ENCODE measurements around the gene NUDT22. TPM values are rescaled to one million over a fixed set of nuclear protein-coding genes. Genes with fewer than 3 reads are reported as not detected.
A peak's percentile ranks its signal among the peaks of the same experiment; 100 is the strongest.

Gene NUDT22
- total RNA-seq, 1 experiment from 2014 or later = 73.3 TPM

DNA sequence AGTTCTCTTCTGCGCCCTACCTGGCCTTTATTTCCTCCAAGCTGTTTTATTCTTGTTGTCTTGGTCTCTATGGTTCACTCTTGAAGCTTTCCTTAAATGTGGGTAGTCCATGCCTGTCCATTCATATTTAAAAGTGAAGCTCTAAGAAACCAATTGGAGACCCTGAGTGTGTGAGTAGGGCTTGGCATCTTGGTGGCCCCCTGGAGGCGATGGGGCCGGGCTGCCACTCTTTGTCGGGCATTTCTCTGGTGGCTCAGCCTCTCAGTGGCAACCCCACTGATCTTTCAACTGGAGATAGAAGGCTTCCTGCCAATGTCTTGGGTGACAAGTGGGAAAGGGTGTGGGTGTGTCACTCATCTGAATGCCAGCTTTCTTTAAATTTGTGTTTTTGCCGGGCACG lies 9.2 kb upstream of the NUDT22 start:
- H3K27me3 ChIP-seq (ENCODE audit: control insufficient read depth, insufficient read depth, low read length) = no peaks in the 10 kb centered on the region
- H3K36me3 ChIP-seq (replicated peaks; ENCODE audit: control insufficient read depth, insufficient read depth, low read length) = no peaks in the 10 kb centered on the region
- no peak overlapping the region for H3K4me3 ChIP-seq (ENCODE audit: insufficient read depth, low read depth, low read length)
- DNase-seq = peak; percentile 67

DNA sequence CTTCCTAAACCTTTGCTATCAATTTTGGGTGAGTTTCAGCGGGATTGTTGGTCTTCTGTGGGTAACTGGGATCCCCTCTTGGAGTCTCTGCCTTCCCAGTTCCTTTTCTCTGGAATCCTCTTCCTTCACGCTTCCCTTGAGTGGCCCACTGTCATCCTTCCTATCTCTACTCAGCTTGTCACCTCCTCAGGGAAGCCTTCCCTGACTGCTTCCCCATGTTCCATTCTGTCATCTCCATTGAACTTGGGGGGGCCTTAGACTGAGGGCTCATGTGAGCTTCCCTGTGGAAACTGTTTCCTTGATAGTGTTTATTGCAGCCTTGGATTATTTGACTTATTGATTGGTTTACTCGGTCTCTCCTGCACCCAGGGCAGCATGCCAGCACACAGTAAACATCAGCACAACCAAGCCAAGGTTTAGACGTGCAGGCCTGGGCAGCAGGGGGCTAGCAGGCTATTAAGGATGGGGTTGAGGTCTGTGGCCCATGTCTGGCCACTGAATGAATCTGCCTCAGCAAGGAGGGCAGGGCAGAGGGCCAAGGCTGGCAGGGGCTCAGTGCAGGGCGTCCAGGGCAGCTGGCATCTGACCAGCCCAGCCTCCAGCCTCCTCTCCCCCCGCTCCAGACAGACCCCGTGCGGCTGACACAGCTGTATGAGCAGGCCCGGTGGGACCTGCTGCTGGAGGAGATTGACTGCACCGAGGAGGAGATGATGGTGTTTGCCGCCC lies 7.3 kb upstream of the NUDT22 start:
- no peaks in the 10 kb centered on the region; the same call in 1 of the 2 replicates for H3K36me3 ChIP-seq (replicated peaks; ENCODE audit: control insufficient read depth, insufficient read depth, low read length)
- no peaks in the 10 kb centered on the region for H3K27me3 ChIP-seq (ENCODE audit: control insufficient read depth, insufficient read depth, low read length)
- DNase-seq = no peak
- no peak overlapping the region for H3K4me3 ChIP-seq (ENCODE audit: insufficient read depth, low read depth, low read length)

- H3K36me3 ChIP-seq (replicated peaks; ENCODE audit: control insufficient read depth, insufficient read depth, low read length) = no peaks in the 10 kb centered on the region; the same call in none of the 2 replicates
- no peak overlapping the region for H3K4me3 ChIP-seq (ENCODE audit: insufficient read depth, low read depth, low read length)
- no peak for DNase-seq
- H3K27me3 ChIP-seq (ENCODE audit: control insufficient read depth, insufficient read depth, low read length) = no peaks in the 10 kb centered on the region
Observed at GRCh38 chr11:64219354-64219684, 6.8 kb upstream of the NUDT22 start.

- Histone ChIP-seq H3K4me3 (ENCODE audit: insufficient read depth, low read depth, low read length) (no peak overlapping the region), H3K27me3 (ENCODE audit: control insufficient read depth, insufficient read depth, low read length) (no peaks in the 10 kb centered on the region), H3K36me3 (replicated peaks; ENCODE audit: control insufficient read depth, insufficient read depth, low read length) (no peaks in the 10 kb centered on the region; the same call in none of the 2 replicates)
- no peak for DNase-seq
Observed at GRCh38 chr11:64219755-64220154, 6.3 kb upstream of the NUDT22 start.

DNA sequence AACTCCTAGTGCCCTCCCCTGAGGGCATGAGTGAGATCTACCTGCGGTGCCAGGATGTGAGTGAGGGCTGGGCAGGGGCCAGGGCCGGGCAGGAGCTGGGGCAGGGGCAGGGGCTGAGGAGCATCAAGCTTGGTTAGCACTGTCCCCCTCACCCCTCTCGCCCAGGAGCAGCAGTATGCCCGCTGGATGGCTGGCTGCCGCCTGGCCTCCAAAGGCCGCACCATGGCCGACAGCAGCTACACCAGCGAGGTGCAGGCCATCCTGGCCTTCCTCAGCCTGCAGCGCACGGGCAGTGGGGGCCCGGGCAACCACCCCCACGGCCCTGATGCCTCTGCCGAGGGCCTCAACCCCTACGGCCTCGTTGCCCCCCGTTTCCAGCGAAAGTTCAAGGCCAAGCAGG lies 5.8 kb upstream of the NUDT22 start:
- no peaks in the 10 kb centered on the region; the same call in none of the 2 replicates for H3K36me3 ChIP-seq (replicated peaks; ENCODE audit: control insufficient read depth, insufficient read depth, low read length)
- H3K4me3 ChIP-seq (ENCODE audit: insufficient read depth, low read depth, low read length) = no peak overlapping the region
- H3K27me3 ChIP-seq (ENCODE audit: control insufficient read depth, insufficient read depth, low read length) = no peaks in the 10 kb centered on the region
- DNase-seq = no peak

- H3K27me3 ChIP-seq (ENCODE audit: control insufficient read depth, insufficient read depth, low read length) = no peaks in the 10 kb centered on the region
- H3K4me3 ChIP-seq (ENCODE audit: insufficient read depth, low read depth, low read length) = no peak overlapping the region
- no peaks in the 10 kb centered on the region; the same call in none of the 2 replicates for H3K36me3 ChIP-seq (replicated peaks; ENCODE audit: control insufficient read depth, insufficient read depth, low read length)
- no peak for DNase-seq
Observed at GRCh38 chr11:64220798-64221197, 5.3 kb upstream of the NUDT22 start.

GRCh38 chr11:64222651-64223000 lies 3.4 kb upstream of the NUDT22 start:
- no peak for DNase-seq
- Histone ChIP-seq H3K36me3 (replicated peaks; ENCODE audit: control insufficient read depth, insufficient read depth, low read length) (no peaks in the 10 kb centered on the region; the same call in none of the 2 replicates), H3K4me3 (ENCODE audit: insufficient read depth, low read depth, low read length) (no peak overlapping the region), H3K27me3 (ENCODE audit: control insufficient read depth, insufficient read depth, low read length) (no peaks in the 10 kb centered on the region)

DNA sequence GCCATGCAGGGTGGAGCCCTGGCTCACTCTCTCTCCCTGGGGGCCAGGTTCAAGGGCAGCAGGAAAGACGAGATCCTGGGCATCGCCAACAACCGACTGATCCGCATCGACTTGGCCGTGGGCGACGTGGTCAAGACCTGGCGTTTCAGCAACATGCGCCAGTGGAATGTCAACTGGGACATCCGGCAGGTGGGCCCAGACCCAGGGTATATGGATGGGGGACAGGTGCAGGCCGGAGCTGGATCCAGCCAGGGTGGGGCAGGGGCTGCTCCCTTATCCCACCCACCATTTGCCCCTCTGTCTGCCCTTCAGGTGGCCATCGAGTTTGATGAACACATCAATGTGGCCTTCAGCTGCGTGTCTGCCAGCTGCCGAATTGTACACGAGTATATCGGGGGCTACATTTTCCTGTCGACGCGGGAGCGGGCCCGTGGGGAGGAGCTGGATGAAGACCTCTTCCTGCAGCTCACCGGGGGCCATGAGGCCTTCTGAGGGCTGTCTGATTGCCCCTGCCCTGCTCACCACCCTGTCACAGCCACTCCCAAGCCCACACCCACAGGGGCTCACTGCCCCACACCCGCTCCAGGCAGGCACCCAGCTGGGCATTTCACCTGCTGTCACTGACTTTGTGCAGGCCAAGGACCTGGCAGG lies 2.9 kb upstream of the NUDT22 start:
- DNase-seq = no peak
- Histone ChIP-seq H3K36me3 (replicated peaks; ENCODE audit: control insufficient read depth, insufficient read depth, low read length) (no peaks in the 10 kb centered on the region; the same call in none of the 2 replicates), H3K4me3 (ENCODE audit: insufficient read depth, low read depth, low read length) (no peak overlapping the region), H3K27me3 (ENCODE audit: control insufficient read depth, insufficient read depth, low read length) (no peaks in the 10 kb centered on the region)

GRCh38 chr11:64224151-64224890 lies 1.8 kb upstream of the NUDT22 start:
- no peaks in the 10 kb centered on the region for H3K27me3 ChIP-seq (ENCODE audit: control insufficient read depth, insufficient read depth, low read length)
- H3K4me3 ChIP-seq (ENCODE audit: insufficient read depth, low read depth, low read length) = no peak overlapping the region
- peak; percentile 49 for DNase-seq
- H3K36me3 ChIP-seq (replicated peaks; ENCODE audit: control insufficient read depth, insufficient read depth, low read length) = no peaks in the 10 kb centered on the region; the same call in none of the 2 replicates

DNA sequence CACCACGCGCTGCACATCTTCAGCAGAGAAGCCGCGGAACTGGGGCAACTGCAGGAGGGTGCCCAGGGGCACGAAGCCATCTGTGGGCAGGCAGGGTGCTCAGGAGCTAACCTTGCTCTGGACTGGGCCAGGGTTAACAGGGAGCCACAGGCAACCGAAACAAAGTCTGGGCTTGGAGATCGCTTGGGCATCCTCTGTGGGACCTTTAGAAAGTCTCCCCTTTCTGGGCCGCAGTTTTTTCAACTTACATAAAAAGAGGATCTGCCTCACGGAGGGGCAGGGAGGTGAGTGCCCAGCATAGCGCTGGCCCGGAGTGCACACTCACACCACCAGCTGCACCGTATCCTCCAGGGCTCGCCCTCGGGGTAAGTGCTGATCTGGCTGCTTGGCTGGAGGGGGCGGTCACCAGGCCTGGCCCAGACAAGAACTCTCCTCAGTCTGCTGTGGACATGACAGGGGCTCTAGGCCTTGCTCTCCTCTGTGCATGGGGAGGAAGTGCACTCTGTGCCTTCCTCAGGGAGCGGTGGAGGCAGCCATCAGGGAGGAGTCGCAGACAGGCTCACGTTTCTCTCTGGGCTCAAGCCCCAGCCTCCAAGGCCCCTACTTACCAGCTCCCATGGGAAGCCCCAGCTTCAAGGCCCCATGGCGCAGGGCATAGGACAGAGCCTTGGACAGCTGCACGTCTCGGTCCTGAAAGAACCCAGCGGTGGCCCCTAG lies 1.0 kb upstream of the NUDT22 start:
- DNase-seq = peak; percentile 72
- H3K27me3 ChIP-seq (ENCODE audit: control insufficient read depth, insufficient read depth, low read length) = no peaks in the 10 kb centered on the region
- peak overlapping the region; percentile 81 for H3K4me3 ChIP-seq (ENCODE audit: insufficient read depth, low read depth, low read length)
- no peaks in the 10 kb centered on the region; the same call in none of the 2 replicates for H3K36me3 ChIP-seq (replicated peaks; ENCODE audit: control insufficient read depth, insufficient read depth, low read length)

- Histone ChIP-seq H3K36me3 (replicated peaks; ENCODE audit: control insufficient read depth, insufficient read depth, low read length) (no peaks in the 10 kb centered on the region; the same call in none of the 2 replicates), H3K4me3 (ENCODE audit: insufficient read depth, low read depth, low read length) (peak overlapping the region; percentile 81), H3K27me3 (ENCODE audit: control insufficient read depth, insufficient read depth, low read length) (no peaks in the 10 kb centered on the region; the same call in 1 of the 2 replicates)
- no peak for DNase-seq
Observed at GRCh38 chr11:64226507-64227051, 505 bp downstream of the NUDT22 start.

GRCh38 chr11:64227405-64227956 lies 1.4 kb downstream of the NUDT22 start:
- DNase-seq = no peak
- H3K36me3 ChIP-seq (replicated peaks; ENCODE audit: control insufficient read depth, insufficient read depth, low read length) = no peaks in the 10 kb centered on the region; the same call in none of the 2 replicates
- no peak overlapping the region for H3K4me3 ChIP-seq (ENCODE audit: insufficient read depth, low read depth, low read length)
- H3K27me3 ChIP-seq (ENCODE audit: control insufficient read depth, insufficient read depth, low read length) = no peaks in the 10 kb centered on the region; the same call in 1 of the 2 replicates

DNA sequence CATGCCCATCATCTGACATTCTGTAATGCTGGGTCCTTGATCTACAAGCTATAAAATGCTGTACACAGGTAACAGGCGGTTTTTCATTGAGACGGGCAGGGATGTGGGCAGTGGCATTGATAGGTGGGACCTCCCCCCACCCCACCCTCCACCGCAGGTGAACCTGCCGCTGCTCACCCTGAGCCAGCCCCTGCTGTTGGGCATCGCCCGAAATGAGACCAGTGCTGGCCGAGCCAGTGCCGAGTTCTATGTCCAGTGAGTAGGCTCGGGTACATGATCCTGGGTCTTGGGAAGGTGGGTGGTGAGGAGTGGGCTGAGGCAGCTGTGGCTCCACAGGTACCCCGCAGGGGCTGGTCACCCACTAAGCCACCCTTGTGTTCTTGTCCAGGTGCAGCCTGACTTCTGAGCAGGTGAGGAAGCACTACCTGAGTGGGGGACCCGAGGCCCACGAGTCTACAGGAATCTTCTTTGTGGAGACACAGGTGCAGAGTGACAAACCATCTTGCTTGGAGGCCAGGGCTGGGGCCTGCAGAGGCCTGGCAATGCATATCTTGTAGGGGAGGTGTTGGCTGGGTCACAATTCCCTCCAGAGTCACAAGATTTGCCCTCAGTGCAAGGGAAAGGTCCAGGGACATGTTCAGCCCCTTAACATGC lies 3.1 kb downstream of the NUDT22 start:
- no peak overlapping the region for H3K4me3 ChIP-seq (ENCODE audit: insufficient read depth, low read depth, low read length)
- no peak for DNase-seq
- no peaks in the 10 kb centered on the region for H3K36me3 ChIP-seq (replicated peaks; ENCODE audit: control insufficient read depth, insufficient read depth, low read length)
- H3K27me3 ChIP-seq (ENCODE audit: control insufficient read depth, insufficient read depth, low read length) = peaks cover 10% of the 10 kb centered on the region; the same call in 1 of the 2 replicates
